Mesendoderm (in vitro differentiated cells): ENCODE results near the gene MACROD2.

Experiments used
- DNase-seq: peaks from one replicate; pipeline ENCODE4 v3.0.0; 2013
- H2AK5ac ChIP-seq: 2 replicates; pipeline ENCODE4 v1.6.1; 2013; ENCODE audit warnings: low read length, inconsistent platforms
- H2BK120ac ChIP-seq: 2 replicates; pipeline ENCODE4 v1.6.1; 2013; ENCODE audit warnings: low read depth, mild to moderate bottlenecking, low read length, moderate library complexity, mixed read lengths
- H2BK15ac ChIP-seq: replicated peaks from 2 replicates; pipeline ENCODE4 v1.6.1; 2013; ENCODE audit warnings: low read depth, mild to moderate bottlenecking, moderate library complexity
- H2BK5ac ChIP-seq: 2 replicates; pipeline ENCODE4 v1.6.1; 2013; ENCODE audit warnings: low read length, inconsistent platforms
- H3K18ac ChIP-seq: 2 replicates; pipeline ENCODE4 v1.6.1; 2013; ENCODE audit warnings: mild to moderate bottlenecking, low read length, mixed read lengths
- H3K23ac ChIP-seq: one replicate; pipeline ENCODE4 v1.6.1; 2013; ENCODE audit warnings: low read length
- H3K27ac ChIP-seq: 2 replicates; pipeline ENCODE4 v1.5.1; 2013; ENCODE audit warnings: low read depth, mild to moderate bottlenecking, inconsistent platforms, low read length, moderate library complexity
- H3K27me3 ChIP-seq: 2 replicates; pipeline ENCODE4 v1.6.1; 2013; ENCODE audit warnings: low read length, control low read depth, mild to moderate bottlenecking, inconsistent platforms; ENCODE audit not compliant: insufficient read depth, poor library complexity
- H3K36me3 ChIP-seq: 2 replicates; pipeline ENCODE4 v1.6.1; 2013; ENCODE audit warnings: low read length, inconsistent platforms; ENCODE audit not compliant: control insufficient read depth, insufficient read depth
- H3K4ac ChIP-seq: one replicate; pipeline ENCODE4 v1.6.1; 2013; ENCODE audit warnings: low read depth, mild to moderate bottlenecking, low read length, moderate library complexity
- H3K4me1 ChIP-seq: 2 replicates; pipeline ENCODE4 v1.6.1; 2013; ENCODE audit warnings: low read depth, low read length, inconsistent platforms; ENCODE audit not compliant: control insufficient read depth
- H3K4me2 ChIP-seq: 2 replicates; pipeline ENCODE4 v1.6.1; 2013; ENCODE audit warnings: low read length
- H3K4me3 ChIP-seq: 2 replicates; pipeline ENCODE4 v1.5.1; 2013; ENCODE audit warnings: mild to moderate bottlenecking, low read length
- H3K56ac ChIP-seq: one replicate; pipeline ENCODE4 v1.6.1; 2013; ENCODE audit warnings: low read length
- H3K79me1 ChIP-seq: 2 replicates; pipeline ENCODE4 v1.6.1; 2013; ENCODE audit warnings: low read length, inconsistent platforms
- H3K79me2 ChIP-seq: 2 replicates; pipeline ENCODE4 v1.6.1; 2013; ENCODE audit warnings: mild to moderate bottlenecking, low read length; ENCODE audit not compliant: control insufficient read depth, insufficient read depth
- H3K9ac ChIP-seq: 2 replicates; pipeline ENCODE4 v1.6.1; 2013; ENCODE audit warnings: low read length, inconsistent platforms
- H4K5ac ChIP-seq: one replicate; pipeline ENCODE4 v1.6.1; 2013; ENCODE audit warnings: low read length
- H4K8ac ChIP-seq: one replicate; pipeline ENCODE4 v1.6.1; 2013; ENCODE audit warnings: low read depth, mild to moderate bottlenecking, control low read depth, low read length, moderate library complexity
- WGBS: extraction: QIAGEN DNeasy Blood & Tissue Kit; methylation state at CpG from one replicate; pipeline ENCODE4 v1.1.7; 2013; ENCODE audit warnings: low lambda C conversion rate, missing lambda C conversion rate; ENCODE audit not compliant: insufficient coverage; ENCODE audit errors: extremely low coverage; 5-methylcytosine and 5-hydroxymethylcytosine counted together

MACROD2 gene

GRCh38 chr20:14958626-14959025 lies 963.3 kb downstream of the MACROD2 start:
- H3K4ac ChIP-seq = no peak overlapping the region
- no peak overlapping the region for H3K23ac ChIP-seq
- no peak overlapping the region for H3K27ac ChIP-seq
- no peaks in the 10 kb centered on the region for H3K27me3 ChIP-seq
- H2BK15ac ChIP-seq = no peak overlapping the region
- H2AK5ac ChIP-seq = no peak overlapping the region
- H2BK5ac ChIP-seq = no peak overlapping the region
- H2BK120ac ChIP-seq = no peak overlapping the region
- no peak overlapping the region for H3K4me3 ChIP-seq
- no peak overlapping the region for H3K56ac ChIP-seq
- H3K4me1 ChIP-seq = no peaks in the 10 kb centered on the region
- H4K8ac ChIP-seq = no peak overlapping the region
- H3K9ac ChIP-seq = no peak overlapping the region
- H3K4me2 ChIP-seq = no peak overlapping the region
- H3K79me2 ChIP-seq = no peaks in the 10 kb centered on the region
- no peak for DNase-seq
- H4K5ac ChIP-seq = no peak overlapping the region
- peak overlapping the region; percentile 56 for H3K18ac ChIP-seq
- H3K36me3 ChIP-seq = no peaks in the 10 kb centered on the region
- H3K79me1 ChIP-seq = no peaks in the 10 kb centered on the region

- peak overlapping the region; percentile 34 for H3K18ac ChIP-seq
These were observed 964.5 kb downstream of the MACROD2 start for GRCh38 chr20:14959506-14960475.

GRCh38 chr20:14960831-14961230 lies 965.5 kb downstream of the MACROD2 start:
- Histone ChIP-seq H3K56ac (no peak overlapping the region), H3K4me1 (no peaks in the 10 kb centered on the region), H4K8ac (no peak overlapping the region), H3K79me1 (no peaks in the 10 kb centered on the region), H3K4me3 (no peak overlapping the region), H3K79me2 (no peaks in the 10 kb centered on the region), H3K9ac (no peak overlapping the region), H2BK120ac (no peak overlapping the region), H3K36me3 (no peaks in the 10 kb centered on the region), H2BK5ac (no peak overlapping the region), H3K4ac (no peak overlapping the region), H2AK5ac (no peak overlapping the region), H3K27me3 (no peaks in the 10 kb centered on the region), H3K27ac (no peak overlapping the region), H3K4me2 (no peak overlapping the region), H3K18ac (no peak overlapping the region), H4K5ac (no peak overlapping the region), H3K23ac (no peak overlapping the region), H2BK15ac (no peak overlapping the region)
- no CpG with 5 or more reads among the region's 3 CpGs for WGBS
- DNase-seq = no peak

More at GRCh38 chr20:14959506-14960475, 964.5 kb downstream of the MACROD2 start:
- no peaks in the 10 kb centered on the region for H3K79me1 ChIP-seq
- H4K5ac ChIP-seq = peak overlapping the region; percentile 14
- no peak overlapping the region for H3K4me3 ChIP-seq
- no peak overlapping the region for H3K23ac ChIP-seq
- no peak overlapping the region for H2BK120ac ChIP-seq
- H2BK15ac ChIP-seq = no peak overlapping the region
- no peaks in the 10 kb centered on the region for H3K27me3 ChIP-seq
- no peak overlapping the region for H3K56ac ChIP-seq
- no peak overlapping the region for H3K4me2 ChIP-seq
- no peak overlapping the region for H2AK5ac ChIP-seq
- no peak overlapping the region for H4K8ac ChIP-seq
- H3K27ac ChIP-seq = no peak overlapping the region
- H3K4me1 ChIP-seq = no peaks in the 10 kb centered on the region
- no peaks in the 10 kb centered on the region for H3K79me2 ChIP-seq
- H3K36me3 ChIP-seq = no peaks in the 10 kb centered on the region
- H3K4ac ChIP-seq = no peak overlapping the region
- no peak overlapping the region for H2BK5ac ChIP-seq
- H3K9ac ChIP-seq = no peak overlapping the region
- DNase-seq = no peak
- WGBS = no CpG with 5 or more reads among the region's 7 CpGs

- Histone ChIP-seq H3K4me1 (no peaks in the 10 kb centered on the region), H3K27me3 (no peaks in the 10 kb centered on the region), H3K36me3 (no peaks in the 10 kb centered on the region), H4K8ac (no peak overlapping the region), H3K79me1 (no peaks in the 10 kb centered on the region), H3K27ac (no peak overlapping the region), H3K4ac (no peak overlapping the region), H3K4me2 (no peak overlapping the region), H3K79me2 (no peaks in the 10 kb centered on the region), H3K23ac (no peak overlapping the region), H3K9ac (no peak overlapping the region), H3K56ac (no peak overlapping the region), H4K5ac (no peak overlapping the region), H2BK5ac (no peak overlapping the region), H2BK120ac (no peak overlapping the region), H2BK15ac (no peak overlapping the region), H3K18ac (no peak overlapping the region), H2AK5ac (no peak overlapping the region), H3K4me3 (no peak overlapping the region)
- peak; percentile 54 for DNase-seq
- WGBS = no CpG with 5 or more reads among the region's 3 CpGs
These were observed 967.9 kb downstream of the MACROD2 start for GRCh38 chr20:14963262-14963663.

- Histone ChIP-seq H2AK5ac (no peak overlapping the region), H4K8ac (no peak overlapping the region), H3K56ac (no peak overlapping the region), H3K79me1 (no peaks in the 10 kb centered on the region), H3K23ac (no peak overlapping the region), H3K9ac (no peak overlapping the region), H3K4ac (no peak overlapping the region), H3K79me2 (no peaks in the 10 kb centered on the region), H3K4me1 (no peaks in the 10 kb centered on the region), H3K4me3 (no peak overlapping the region), H3K4me2 (no peak overlapping the region), H3K36me3 (no peaks in the 10 kb centered on the region), H2BK5ac (no peak overlapping the region), H3K27me3 (no peaks in the 10 kb centered on the region), H3K27ac (no peak overlapping the region), H3K18ac (no peak overlapping the region), H4K5ac (no peak overlapping the region), H2BK120ac (no peak overlapping the region), H2BK15ac (no peak overlapping the region)
- WGBS = no CpG with 5 or more reads among the region's 3 CpGs
- no peak for DNase-seq
These were observed 970.9 kb downstream of the MACROD2 start for GRCh38 chr20:14966203-14966602.

- Histone ChIP-seq H2BK15ac (no peak overlapping the region), H3K27ac (no peak overlapping the region), H3K4ac (no peak overlapping the region), H3K79me2 (no peaks in the 10 kb centered on the region), H2AK5ac (no peak overlapping the region), H4K8ac (no peak overlapping the region), H3K79me1 (no peaks in the 10 kb centered on the region), H3K27me3 (no peaks in the 10 kb centered on the region), H3K36me3 (no peaks in the 10 kb centered on the region), H3K56ac (no peak overlapping the region), H2BK120ac (no peak overlapping the region), H3K18ac (no peak overlapping the region), H2BK5ac (no peak overlapping the region), H3K4me2 (no peak overlapping the region), H3K23ac (no peak overlapping the region), H4K5ac (no peak overlapping the region), H3K4me1 (no peaks in the 10 kb centered on the region), H3K9ac (no peak overlapping the region), H3K4me3 (no peak overlapping the region)
- DNase-seq = no peak
These were observed 971.5 kb downstream of the MACROD2 start for GRCh38 chr20:14966808-14967207.
